Activated naive CD4-positive, alpha-beta T cell treated with anti-CD3 and anti-CD28 coated beads for 36 hours (primary cell): ENCODE data around the gene AGTPBP1. TPM values are rescaled to one million over a fixed set of nuclear protein-coding genes. Genes with fewer than 3 reads are reported as not detected.

ENCODE experiments used
- CTCF ChIA-PET: fragments of 350-600 bp; sonication (Branson Sonifier 250); formaldehyde crosslinking; loops from one replicate; lab custom pipeline; 2021; ENCODE audit warnings: antibody characterized with exemption; lab: Charles Lee
- DNase-seq: peaks from one replicate; pipeline ENCODE4 v3.0.0-alpha.2; 2020
- H3K27ac Mint-ChIP-seq: one replicate; pipeline ENCODE4 v1.8.0; 2021; ENCODE audit warnings: mild to moderate bottlenecking, mixed read lengths
- H3K27me3 Mint-ChIP-seq: one replicate; pipeline ENCODE4 v1.8.0; 2021; ENCODE audit warnings: low read depth, mixed read lengths
- H3K36me3 Mint-ChIP-seq: one replicate; pipeline ENCODE4 v1.8.0; 2021; ENCODE audit warnings: low read depth, mixed read lengths
- H3K4me1 Mint-ChIP-seq: one replicate; pipeline ENCODE4 v1.8.0; 2021; ENCODE audit warnings: low read depth, mixed read lengths
- H3K4me3 Mint-ChIP-seq: one replicate; pipeline ENCODE4 v1.8.0; 2021; ENCODE audit warnings: mild to moderate bottlenecking, moderate library complexity, mixed read lengths
- H3K9me3 Mint-ChIP-seq: one replicate; pipeline ENCODE4 v1.8.0; 2021; ENCODE audit warnings: mixed read lengths
- intact Hi-C: fragments of 100-400 bp; cut with micrococcal nuclease; formaldehyde crosslinking; loops from one replicate; pipeline ENCODE4 v1.15.1; 2023
- total RNA-seq, 2 experiments: library from RNA; stranded (reverse); gene quantifications; one replicate each; pipeline ENCODE4 v1.2.3, GENCODE V29; 2021

The AGTPBP1 gene
- total RNA-seq, 2 experiments from 2014 or later = 37.6 to 39.0 TPM

DNA sequence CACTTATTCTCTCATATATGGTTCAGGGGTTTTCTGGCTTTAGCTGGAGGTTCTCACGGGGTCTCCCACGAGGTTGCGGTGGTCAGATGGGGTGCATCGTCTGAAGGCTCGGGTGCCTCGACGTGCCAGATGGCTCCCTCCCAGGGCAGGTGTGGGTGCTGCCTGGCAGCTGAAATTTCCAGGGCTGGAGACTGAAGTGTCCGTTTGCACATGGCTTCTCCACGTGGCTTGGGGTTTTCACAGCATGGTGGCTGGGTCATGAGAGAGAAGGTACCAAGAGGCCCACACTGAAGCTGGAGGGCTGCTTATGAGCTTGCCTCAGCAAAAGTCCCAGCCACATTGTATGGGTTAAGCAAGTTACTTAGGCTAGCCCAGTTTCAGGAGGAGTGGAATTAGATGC, 218.6 kb downstream of the AGTPBP1 start:
- Mint-ChIP-seq H3K27me3 (peaks cover 40% of the 10 kb centered on the region), H3K36me3 (no peaks in the 10 kb centered on the region), H3K9me3 (no peaks in the 10 kb centered on the region), H3K27ac (no peak overlapping the region), H3K4me3 (peak overlapping the region; percentile 70), H3K4me1 (peaks cover 3% of the 10 kb centered on the region)
- intact Hi-C loops = no loop called here
- no peak for DNase-seq
- CTCF ChIA-PET = interaction anchor here (0.8 to 0.9 kb wide), 2 partner anchors 15 to 33 kb away, joined by 3 read pairs; no protein-coding TSS in a partner anchor

DNA sequence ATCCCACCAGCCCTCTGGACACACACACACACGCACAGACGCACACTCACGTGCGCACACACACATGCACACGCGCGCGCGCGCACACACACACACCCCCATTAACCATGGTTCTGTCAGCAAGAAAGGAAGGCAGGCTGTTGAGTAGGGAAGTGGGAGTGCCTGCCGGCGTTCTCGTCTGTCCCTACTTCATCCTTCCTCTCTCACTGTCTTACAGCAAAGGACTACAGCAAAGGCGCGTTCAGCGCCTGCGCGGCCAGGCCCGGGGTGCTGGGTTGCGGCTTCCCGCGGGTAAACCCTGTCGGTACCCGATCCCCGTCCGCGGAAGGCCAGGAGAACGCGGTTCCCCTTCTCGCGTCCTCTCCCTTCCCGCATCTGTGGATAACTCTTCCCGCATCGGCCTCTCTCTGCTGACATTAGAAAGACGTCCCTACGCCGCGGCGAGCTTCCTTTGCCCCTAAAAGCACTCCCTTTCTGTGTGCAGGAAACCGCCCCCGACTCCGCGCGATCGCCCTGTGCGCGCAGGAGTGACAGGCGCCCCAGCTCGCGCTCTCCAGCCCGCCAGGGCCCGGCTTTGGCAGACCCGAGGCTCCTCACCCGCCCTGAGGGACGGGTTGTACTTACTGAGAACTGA, 219.2 kb downstream of the AGTPBP1 start:
- intact Hi-C loops = no loop called here
- CTCF ChIA-PET = interaction anchor here (0.7 to 0.9 kb wide), 3 partner anchors 14 to 1083 kb away, joined by 3 read pairs; no protein-coding TSS in a partner anchor
- DNase-seq = peak; percentile 40
- peak overlapping the region; percentile 70 for H3K4me3 Mint-ChIP-seq
- peaks cover 40% of the 10 kb centered on the region for H3K27me3 Mint-ChIP-seq
- no peaks in the 10 kb centered on the region for H3K36me3 Mint-ChIP-seq
- peaks cover 3% of the 10 kb centered on the region for H3K4me1 Mint-ChIP-seq
- no peak overlapping the region for H3K27ac Mint-ChIP-seq
- no peaks in the 10 kb centered on the region for H3K9me3 Mint-ChIP-seq

DNA sequence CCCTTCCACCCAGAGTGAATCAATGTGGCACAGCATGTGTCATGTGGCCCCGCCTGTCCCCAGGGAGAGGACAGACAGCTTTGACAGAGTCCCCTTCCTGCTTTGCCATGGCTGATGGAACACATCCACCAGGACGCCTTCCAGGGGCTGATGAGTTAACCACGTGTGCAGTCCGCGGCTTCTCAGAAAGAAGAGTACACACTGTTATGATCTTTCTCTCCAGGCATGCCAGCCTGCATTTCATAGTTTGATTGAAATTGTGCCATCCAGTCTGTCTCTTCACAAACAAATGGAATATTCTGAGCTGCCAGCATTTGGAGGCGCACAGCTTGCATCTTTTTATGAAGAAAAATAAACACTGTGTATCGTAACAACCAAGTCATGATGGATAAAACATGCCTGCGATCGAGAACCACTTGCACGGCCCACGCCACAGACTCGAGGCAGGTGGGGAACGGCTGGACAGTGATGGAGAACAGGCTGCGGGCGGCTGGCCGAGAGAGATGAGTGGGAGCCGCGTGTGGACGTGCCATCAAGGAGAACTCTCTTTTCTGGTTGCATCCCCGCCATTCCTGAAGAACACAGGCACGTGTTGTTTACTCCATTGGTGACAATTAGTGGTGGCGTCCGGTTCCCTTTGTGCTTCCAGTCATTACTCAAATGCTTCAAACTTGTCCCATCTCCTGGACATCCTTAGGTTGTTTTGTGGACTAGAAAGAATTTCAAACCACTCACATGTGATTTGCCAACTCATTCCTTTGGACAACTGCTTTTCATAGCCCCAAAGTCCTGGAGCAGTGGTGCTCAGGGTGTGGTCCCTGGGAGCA, 220.2 kb downstream of the AGTPBP1 start:
- CTCF ChIA-PET = interaction anchor here (0.7 kb wide), 1 partner anchor 1082 kb away, joined by 3 read pairs; no protein-coding TSS in a partner anchor
- Mint-ChIP-seq H3K27me3 (peaks cover 44% of the 10 kb centered on the region), H3K36me3 (no peaks in the 10 kb centered on the region), H3K9me3 (no peaks in the 10 kb centered on the region), H3K27ac (no peak overlapping the region), H3K4me1 (peaks cover 3% of the 10 kb centered on the region), H3K4me3 (peak overlapping the region; percentile 70)
- intact Hi-C loops = no loop called here
- no peak for DNase-seq

DNA sequence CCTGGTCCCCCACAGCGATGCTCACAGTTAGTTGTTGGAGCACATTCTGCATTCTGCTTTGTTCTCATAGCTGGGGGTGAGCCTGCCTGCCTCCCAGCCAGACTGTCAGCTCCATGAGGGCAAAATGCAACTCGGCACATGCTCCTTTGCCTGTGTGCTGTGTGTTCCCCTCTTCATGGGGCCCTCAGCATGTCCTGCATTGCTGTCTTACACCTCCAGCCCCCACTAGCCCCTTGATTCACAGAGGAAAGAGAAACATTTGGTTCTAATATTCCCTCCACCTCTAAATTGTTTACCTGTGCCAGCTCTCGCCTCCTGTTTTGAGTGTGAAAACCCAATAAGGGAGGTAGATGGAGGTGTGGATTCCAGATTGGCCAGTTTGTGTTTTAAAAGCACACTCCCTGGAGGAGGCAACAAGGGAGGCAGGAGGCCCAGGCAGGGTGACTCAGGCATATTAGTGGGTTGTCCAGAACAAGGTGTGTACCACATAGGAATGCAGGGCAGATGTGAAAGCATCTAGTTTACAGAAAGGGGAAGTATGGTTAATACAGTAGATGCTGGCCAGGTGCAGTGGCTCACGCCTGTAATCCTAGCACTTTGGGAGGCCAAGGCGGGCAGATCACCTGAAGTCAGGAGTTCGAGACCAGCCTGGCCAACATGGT, 224.6 kb downstream of the AGTPBP1 start:
- DNase-seq = no peak
- H3K4me1 Mint-ChIP-seq = no peaks in the 10 kb centered on the region
- H3K27ac Mint-ChIP-seq = no peak overlapping the region
- no peak overlapping the region for H3K4me3 Mint-ChIP-seq
- H3K27me3 Mint-ChIP-seq = peaks cover 16% of the 10 kb centered on the region
- no peaks in the 10 kb centered on the region for H3K9me3 Mint-ChIP-seq
- intact Hi-C loops = no loop called here
- CTCF ChIA-PET = interaction anchor here (0.6 kb wide), 1 partner anchor 31 kb away, joined by 4 read pairs; no protein-coding TSS in a partner anchor
- no peaks in the 10 kb centered on the region for H3K36me3 Mint-ChIP-seq

GRCh38 chr9:85516455-85516854, 225.3 kb downstream of the AGTPBP1 start:
- no peaks in the 10 kb centered on the region for H3K4me1 Mint-ChIP-seq
- CTCF ChIA-PET = interaction anchor here (0.6 kb wide), 1 partner anchor 32 kb away, joined by 4 read pairs; no protein-coding TSS in a partner anchor
- no peaks in the 10 kb centered on the region for H3K9me3 Mint-ChIP-seq
- peaks cover 9% of the 10 kb centered on the region for H3K27me3 Mint-ChIP-seq
- intact Hi-C loops = no loop called here
- no peak overlapping the region for H3K4me3 Mint-ChIP-seq
- H3K27ac Mint-ChIP-seq = no peak overlapping the region
- DNase-seq = no peak
- no peaks in the 10 kb centered on the region for H3K36me3 Mint-ChIP-seq

DNA sequence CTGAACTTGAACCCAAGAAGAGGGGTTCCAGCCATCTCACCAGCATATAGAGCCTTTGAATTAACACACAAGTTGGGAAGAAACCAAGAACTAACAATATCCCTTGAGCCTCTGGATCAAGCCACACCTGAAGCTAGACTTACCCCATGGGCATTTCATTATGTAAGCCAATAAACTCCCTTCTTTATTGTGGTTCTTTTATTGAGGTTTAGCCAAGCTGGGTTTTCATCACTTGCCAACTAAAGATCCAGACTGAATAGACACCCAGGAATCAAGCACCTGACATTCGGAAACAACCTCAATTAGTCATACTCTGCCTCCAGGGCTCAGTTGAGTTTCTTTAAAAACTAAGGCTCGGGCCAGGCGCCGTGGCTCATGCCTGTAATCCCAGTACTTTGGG, 226.7 kb downstream of the AGTPBP1 start:
- no peak overlapping the region for H3K4me3 Mint-ChIP-seq
- no peaks in the 10 kb centered on the region for H3K36me3 Mint-ChIP-seq
- H3K9me3 Mint-ChIP-seq = no peaks in the 10 kb centered on the region
- intact Hi-C loops = no loop called here
- CTCF ChIA-PET = no interaction called here
- no peaks in the 10 kb centered on the region for H3K4me1 Mint-ChIP-seq
- H3K27me3 Mint-ChIP-seq = peaks cover 7% of the 10 kb centered on the region
- DNase-seq = no peak
- no peak overlapping the region for H3K27ac Mint-ChIP-seq

- Mint-ChIP-seq H3K27me3 (peaks cover 8% of the 10 kb centered on the region), H3K4me3 (no peak overlapping the region), H3K27ac (no peak overlapping the region), H3K9me3 (no peaks in the 10 kb centered on the region), H3K36me3 (no peaks in the 10 kb centered on the region), H3K4me1 (no peaks in the 10 kb centered on the region)
- intact Hi-C loops = no loop called here
- no peak for DNase-seq
- CTCF ChIA-PET = no interaction called here
Measured at GRCh38 chr9:85514256-85514655, 227.5 kb downstream of the AGTPBP1 start.

DNA sequence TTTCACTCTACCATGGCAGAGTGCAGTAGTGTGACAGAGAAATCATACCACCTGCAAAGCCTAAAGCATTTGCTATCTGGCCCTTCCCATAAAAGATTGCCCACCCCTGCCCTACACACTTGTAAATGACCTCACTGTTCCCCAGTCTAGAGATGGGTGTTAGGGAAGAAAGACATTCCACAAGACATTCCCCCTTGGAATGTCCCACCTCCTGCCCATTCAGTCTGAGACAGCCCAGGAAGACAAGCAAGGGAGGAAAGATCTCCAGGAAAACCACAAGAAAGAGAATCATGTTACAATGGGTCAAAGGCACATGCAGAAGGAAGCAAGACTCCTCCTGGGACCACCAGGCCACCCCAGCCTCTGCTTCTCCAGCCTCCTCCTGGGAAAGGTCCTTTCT, 230.0 kb downstream of the AGTPBP1 start:
- intact Hi-C loops = no loop called here
- Mint-ChIP-seq H3K4me1 (no peaks in the 10 kb centered on the region), H3K27ac (no peak overlapping the region), H3K4me3 (no peak overlapping the region), H3K27me3 (peaks cover 2% of the 10 kb centered on the region), H3K9me3 (no peaks in the 10 kb centered on the region), H3K36me3 (no peaks in the 10 kb centered on the region)
- CTCF ChIA-PET = interaction anchor here (1.2 kb wide), 1 partner anchor 45 kb away, joined by 3 read pairs; no protein-coding TSS in a partner anchor
- DNase-seq = no peak

GRCh38 chr9:85510830-85511504, 230.8 kb downstream of the AGTPBP1 start:
- no peaks in the 10 kb centered on the region for H3K4me1 Mint-ChIP-seq
- no peak overlapping the region for H3K27ac Mint-ChIP-seq
- no peak for DNase-seq
- intact Hi-C loops = no loop called here
- no peaks in the 10 kb centered on the region for H3K9me3 Mint-ChIP-seq
- H3K27me3 Mint-ChIP-seq = peaks cover 2% of the 10 kb centered on the region
- no peak overlapping the region for H3K4me3 Mint-ChIP-seq
- no peaks in the 10 kb centered on the region for H3K36me3 Mint-ChIP-seq
- CTCF ChIA-PET = interaction anchor here (1.2 kb wide), 1 partner anchor 46 kb away, joined by 3 read pairs; no protein-coding TSS in a partner anchor

DNA sequence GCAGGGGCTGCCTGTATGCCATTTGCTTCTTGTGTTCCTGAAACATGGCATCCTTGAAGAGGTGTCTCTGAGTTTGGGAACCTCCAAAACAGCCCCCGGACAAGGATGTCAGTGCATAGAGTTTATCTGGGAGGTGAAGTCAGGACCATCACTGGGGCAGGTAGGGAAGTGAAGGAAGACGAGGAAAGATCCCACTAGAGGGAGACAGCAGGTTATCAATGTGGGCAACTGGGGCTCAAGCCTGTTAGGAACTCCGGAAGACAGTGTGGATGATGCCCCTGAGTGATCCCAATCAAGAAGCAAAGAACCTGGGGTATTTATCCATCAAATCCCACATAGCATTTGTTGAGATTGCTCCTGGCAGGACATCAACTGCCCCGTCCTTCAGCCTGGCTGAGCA, 233.1 kb downstream of the AGTPBP1 start:
- H3K4me3 Mint-ChIP-seq = no peak overlapping the region
- H3K9me3 Mint-ChIP-seq = no peaks in the 10 kb centered on the region
- CTCF ChIA-PET = interaction anchor here (0.9 to 1.1 kb wide), 2 partner anchors 14 to 101 kb away, joined by 3 read pairs; no protein-coding TSS in a partner anchor
- no peak for DNase-seq
- no peaks in the 10 kb centered on the region for H3K36me3 Mint-ChIP-seq
- peaks cover 2% of the 10 kb centered on the region for H3K27me3 Mint-ChIP-seq
- H3K4me1 Mint-ChIP-seq = no peaks in the 10 kb centered on the region
- intact Hi-C loops = no loop called here
- no peak overlapping the region for H3K27ac Mint-ChIP-seq

DNA sequence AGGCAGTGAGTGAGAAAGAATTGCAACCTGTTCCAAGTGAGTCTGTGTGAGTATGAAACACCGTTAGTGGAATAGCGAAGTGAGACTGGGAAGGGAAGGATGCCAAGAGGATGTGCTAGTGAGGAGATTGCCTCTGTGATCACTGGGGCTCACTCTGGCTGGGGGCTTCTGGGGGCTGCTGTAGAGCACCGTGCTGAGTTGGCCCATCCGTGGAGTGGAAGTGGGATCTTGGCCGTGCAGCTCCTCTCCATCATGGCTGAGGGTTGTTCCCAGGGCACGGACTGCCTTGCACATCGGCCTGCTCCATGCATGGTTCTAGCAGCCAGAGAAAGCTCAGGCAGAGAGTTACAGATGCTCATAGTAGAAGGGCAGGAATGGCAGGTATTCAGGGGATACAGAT, 236.1 kb downstream of the AGTPBP1 start:
- DNase-seq = no peak
- H3K27ac Mint-ChIP-seq = no peak overlapping the region
- peaks cover 3% of the 10 kb centered on the region for H3K27me3 Mint-ChIP-seq
- no peak overlapping the region for H3K4me3 Mint-ChIP-seq
- intact Hi-C loops = no loop called here
- no peaks in the 10 kb centered on the region for H3K9me3 Mint-ChIP-seq
- CTCF ChIA-PET = no interaction called here
- H3K36me3 Mint-ChIP-seq = no peaks in the 10 kb centered on the region
- H3K4me1 Mint-ChIP-seq = no peaks in the 10 kb centered on the region
